Upper lobe of left lung (tissue), 4 donors: ENCODE results near the gene BRCA2.

Experiments used
- CTCF ChIP-seq, 6 experiments: fragments of 450-650 bp in 4 of 6; fragments of 200-600 bp in 2 of 6; sonication (generic) in 2 of 6; IDR thresholded peaks; one replicate each; pipeline ENCODE4 v1.5.1; 2016 to 2019; ENCODE audit warnings: antibody characterized with exemption in 6 of 6
- POLR2A ChIP-seq, 4 donors: fragments of 450-650 bp; IDR thresholded peaks; one replicate each; pipeline ENCODE4 v1.5.1; 2016 to 2017; ENCODE audit warnings: antibody characterized with exemption in 4 of 4, mild to moderate bottlenecking in 2 of 4

GRCh38 chr13:32426990-32427851 lies 111.9 kb downstream of the BRCA2 start:
- no peak for TF ChIP-seq CTCF (IDR thresholded peaks at IDR 0.05)
- TF ChIP-seq POLR2A (IDR thresholded peaks at IDR 0.05) = no peak
